ENCODE measurements around the gene RAB7B.

DNA sequence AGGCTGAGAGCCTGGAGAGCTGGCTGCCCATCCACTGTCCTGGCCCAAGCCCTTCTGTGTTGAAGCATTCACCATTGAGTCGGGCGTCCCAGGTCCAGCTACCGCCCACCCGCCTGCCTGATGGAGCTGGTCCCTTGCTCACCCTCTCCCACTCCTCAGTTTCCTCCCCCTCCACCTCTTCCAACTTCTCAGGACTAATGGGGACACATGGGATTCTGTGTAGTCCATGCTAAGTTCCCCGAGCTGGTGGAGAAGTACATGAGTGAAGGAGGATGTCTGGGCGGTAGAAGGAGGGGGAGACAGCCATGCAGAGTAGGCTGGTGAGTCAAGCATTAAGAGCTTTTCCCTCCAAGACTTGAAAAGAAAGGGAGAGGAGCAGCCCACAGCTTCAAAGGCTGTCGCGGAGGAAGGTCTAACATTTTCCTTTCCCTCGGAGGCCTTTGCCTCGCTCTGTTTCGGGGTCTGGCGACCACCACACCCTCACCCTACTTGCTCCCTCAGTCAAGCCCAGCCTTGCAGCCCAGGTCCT lies 60.5 kb downstream of the RAB7B start:
- no peak for TF ChIP-seq POLR2A (IDR thresholded peaks at IDR 0.05)
- no peak for TF ChIP-seq EP300 (IDR thresholded peaks at IDR 0.05)
